IMR-90 (cell line): ENCODE results near the gene AFF2.

ENCODE experiments used
- POLR2A ChIP-seq: IDR thresholded peaks from 2 replicates; pipeline ENCODE4 v1.6.1; 2012; ENCODE audit warnings: mild to moderate bottlenecking, low read depth, low read length
- TF ChIP-seq, protein P1 (sequence below): conservative IDR thresholded peaks from 2 replicates; pipeline ENCODE4 v1.5.1; 2012; ENCODE audit warnings: mild to moderate bottlenecking, low read depth, low read length, improper control_type of control experiment

DNA sequence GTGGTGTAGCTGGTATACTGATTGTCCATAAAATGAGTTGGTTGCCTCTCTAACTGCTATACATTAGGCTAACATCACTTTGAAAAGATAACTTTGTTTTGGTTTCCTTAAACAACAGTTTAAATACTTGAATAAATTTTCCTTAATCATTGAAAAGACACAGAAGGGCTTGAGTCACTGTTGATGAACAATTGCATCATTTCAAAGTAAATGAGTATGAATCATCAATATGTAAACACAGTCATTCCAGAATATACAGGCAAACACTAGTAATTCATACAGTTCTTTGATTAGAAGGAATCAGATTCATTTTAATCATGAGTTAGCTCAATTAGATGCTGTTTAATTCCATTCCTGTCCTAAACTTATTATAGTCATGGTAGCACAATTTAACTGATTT is 160.6 kb downstream of the AFF2 start:
- TF ChIP-seq POLR2A, result no peak
- TF ChIP-seq, protein P1, sequence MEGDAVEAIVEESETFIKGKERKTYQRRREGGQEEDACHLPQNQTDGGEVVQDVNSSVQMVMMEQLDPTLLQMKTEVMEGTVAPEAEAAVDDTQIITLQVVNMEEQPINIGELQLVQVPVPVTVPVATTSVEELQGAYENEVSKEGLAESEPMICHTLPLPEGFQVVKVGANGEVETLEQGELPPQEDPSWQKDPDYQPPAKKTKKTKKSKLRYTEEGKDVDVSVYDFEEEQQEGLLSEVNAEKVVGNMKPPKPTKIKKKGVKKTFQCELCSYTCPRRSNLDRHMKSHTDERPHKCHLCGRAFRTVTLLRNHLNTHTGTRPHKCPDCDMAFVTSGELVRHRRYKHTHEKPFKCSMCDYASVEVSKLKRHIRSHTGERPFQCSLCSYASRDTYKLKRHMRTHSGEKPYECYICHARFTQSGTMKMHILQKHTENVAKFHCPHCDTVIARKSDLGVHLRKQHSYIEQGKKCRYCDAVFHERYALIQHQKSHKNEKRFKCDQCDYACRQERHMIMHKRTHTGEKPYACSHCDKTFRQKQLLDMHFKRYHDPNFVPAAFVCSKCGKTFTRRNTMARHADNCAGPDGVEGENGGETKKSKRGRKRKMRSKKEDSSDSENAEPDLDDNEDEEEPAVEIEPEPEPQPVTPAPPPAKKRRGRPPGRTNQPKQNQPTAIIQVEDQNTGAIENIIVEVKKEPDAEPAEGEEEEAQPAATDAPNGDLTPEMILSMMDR, result no peak
